Stimulated activated CD8-positive, alpha-beta memory T cell treated with anti-CD3 and anti-CD28 coated beads, Interleukin-15, amount 100 ng/mL, for 48 hours (primary cell): ENCODE results near the gene GLCCI1.

ENCODE experiments used
- DNase-seq, 2 donors: peaks; one replicate each; pipeline ENCODE4 v3.0.0-alpha.2; 2020; ENCODE audit warnings: low read depth in 2 of 2

GLCCI1 gene

DNA sequence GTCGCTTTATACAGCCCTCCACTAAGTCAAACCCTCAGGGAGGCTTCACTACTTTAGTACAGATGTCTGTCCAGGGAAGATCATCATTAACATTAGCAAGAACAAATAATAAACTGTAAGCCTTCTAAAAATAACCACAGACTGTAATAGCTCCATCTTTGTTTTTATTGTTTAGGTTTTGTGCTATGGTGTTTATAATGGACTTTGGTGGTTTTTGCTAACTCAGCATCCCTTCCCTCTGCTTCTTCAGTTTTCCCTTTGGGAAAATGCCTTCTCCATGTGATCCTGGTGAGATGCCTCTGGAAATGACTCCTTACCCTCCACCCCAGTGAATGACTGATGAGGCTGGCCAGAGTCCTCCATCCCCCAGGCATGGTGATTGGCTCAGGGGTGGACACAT lies 162.1 kb downstream of the GLCCI1 start:
- no peak for DNase-seq

- DNase-seq, result no peak
Measured at GRCh38 chr7:8131694-8132605, 163.4 kb downstream of the GLCCI1 start.

- no peak for DNase-seq
Measured at GRCh38 chr7:8133188-8133848, 164.7 kb downstream of the GLCCI1 start.

GRCh38 chr7:8134089-8134733 lies 165.6 kb downstream of the GLCCI1 start:
- DNase-seq, result peak in 1 of 2 donors; percentile 38

GRCh38 chr7:8135417-8135816 lies 166.8 kb downstream of the GLCCI1 start:
- no peak for DNase-seq

DNA sequence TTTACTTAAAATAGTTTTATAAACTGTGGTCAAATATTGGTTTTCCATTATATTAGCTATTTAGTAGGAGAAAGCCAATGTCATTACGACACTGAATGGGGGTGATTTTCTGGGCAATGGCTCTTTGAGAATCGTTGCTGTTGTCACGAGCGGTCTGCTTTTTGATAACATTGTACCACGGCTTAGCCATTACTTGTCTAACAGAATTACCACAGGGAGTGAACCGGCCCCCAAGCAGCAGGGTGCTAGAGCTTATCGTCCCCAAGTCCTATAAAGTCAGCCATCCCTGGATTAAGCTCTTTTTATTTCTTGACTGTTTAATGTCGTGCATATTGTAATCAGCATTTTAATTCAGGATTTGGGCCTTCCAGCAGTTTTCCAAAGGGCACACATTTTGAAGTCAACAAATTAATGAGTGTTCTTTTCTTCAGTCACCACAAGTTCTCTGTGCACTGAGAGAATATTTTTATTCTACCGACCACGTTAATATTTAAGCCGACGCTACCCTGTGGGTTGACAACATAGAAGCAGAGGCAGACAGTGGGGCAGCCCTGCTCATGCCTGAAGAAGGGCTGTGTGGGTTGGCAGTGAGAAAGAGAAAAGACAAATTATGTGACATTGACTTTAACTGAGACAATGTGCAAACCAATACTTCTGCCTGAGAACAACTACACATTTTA lies 167.6 kb downstream of the GLCCI1 start:
- DNase-seq, result no peak
